ENCODE measurements around the gene MAPK8IP3.

MAPK8IP3 gene

DNA sequence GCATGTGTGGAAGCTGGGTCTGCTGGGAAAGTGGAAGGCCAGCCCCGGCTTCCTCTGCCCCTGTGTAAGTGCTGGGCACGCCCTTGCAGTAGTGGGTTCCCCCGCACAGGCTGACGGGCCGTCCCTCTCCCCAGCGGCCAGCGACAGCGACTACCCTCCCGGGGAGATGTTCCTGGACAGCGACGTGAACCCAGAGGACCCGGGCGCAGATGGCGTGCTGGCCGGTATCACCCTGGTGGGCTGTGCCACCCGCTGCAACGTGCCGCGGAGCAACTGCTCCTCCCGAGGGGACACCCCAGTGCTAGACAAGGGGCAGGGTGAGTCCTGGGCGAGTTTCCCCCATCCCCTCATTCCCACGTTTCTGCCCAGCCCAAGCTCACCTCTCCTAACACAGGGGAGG lies 59.8 kb downstream of the MAPK8IP3 start:
- DNase-seq: no peak

DNA sequence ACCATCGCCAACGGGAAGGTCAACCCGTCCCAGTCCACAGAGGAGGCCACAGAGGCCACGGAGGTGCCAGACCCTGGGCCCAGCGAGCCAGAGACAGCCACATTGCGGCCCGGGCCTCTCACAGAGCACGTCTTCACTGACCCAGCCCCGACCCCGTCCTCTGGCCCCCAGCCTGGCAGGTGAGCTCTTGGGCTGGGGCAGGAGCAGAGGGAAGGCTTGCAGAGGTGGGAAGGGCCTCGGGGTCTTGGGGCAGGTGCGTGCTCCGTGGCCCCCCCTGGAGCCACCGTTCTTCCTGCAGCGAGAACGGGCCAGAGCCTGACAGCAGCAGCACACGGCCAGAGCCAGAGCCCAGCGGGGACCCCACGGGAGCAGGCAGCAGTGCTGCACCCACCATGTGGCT lies 60.2 kb downstream of the MAPK8IP3 start:
- no peak for DNase-seq

DNA sequence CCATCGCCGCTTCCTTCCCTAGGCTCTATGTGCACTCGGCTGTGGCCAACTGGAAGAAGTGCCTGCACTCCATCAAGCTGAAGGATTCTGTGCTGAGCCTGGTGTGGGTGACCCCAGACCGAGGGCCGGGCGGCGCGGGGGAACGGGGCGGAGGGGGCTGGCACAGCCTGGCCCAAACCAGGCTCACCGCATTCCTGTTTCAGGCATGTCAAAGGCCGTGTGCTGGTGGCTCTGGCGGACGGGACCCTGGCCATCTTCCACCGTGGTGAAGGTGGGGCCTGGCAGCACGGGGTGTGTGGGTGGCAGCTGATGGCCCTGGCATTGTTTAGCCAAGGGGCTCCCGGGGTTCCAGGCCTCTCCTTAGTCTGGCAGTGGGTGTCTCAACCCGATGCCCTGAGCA lies 60.7 kb downstream of the MAPK8IP3 start:
- no peak for DNase-seq

DNA sequence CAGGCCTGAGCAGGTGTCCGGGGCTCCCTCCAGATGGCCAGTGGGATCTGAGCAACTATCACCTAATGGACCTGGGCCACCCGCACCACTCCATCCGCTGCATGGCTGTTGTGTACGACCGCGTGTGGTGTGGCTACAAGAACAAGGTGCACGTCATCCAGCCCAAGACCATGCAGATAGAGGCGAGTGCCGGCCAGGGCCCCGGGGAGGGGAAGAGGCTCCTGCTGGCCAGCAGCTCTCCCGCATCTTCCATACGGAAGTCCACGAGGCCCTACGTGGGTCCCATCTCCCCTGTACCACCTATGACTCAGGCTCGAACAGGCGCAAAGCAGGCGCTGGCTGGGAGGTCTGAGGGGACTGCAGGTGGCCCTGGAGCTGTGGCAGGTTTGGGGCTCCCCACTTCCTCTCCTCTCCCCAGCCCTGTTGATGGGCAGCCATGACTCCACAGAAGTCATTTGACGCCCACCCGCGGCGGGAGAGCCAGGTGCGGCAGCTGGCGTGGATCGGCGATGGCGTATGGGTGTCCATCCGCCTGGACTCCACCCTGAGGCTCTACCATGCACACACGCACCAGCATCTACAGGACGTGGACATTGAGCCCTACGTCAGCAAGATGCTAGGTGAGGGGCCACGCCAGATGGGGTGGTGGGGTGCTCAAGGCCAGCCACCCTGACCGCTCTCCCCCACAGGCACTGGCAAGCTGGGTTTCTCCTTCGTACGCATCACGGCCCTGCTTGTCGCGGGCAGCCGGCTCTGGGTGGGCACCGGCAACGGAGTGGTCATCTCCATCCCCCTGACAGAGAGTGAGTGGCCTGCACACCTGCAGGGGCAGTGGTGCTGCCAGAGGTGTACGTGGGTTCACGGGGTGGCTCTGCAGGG lies 61.4 kb downstream of the MAPK8IP3 start:
- DNase-seq: no peak

DNA sequence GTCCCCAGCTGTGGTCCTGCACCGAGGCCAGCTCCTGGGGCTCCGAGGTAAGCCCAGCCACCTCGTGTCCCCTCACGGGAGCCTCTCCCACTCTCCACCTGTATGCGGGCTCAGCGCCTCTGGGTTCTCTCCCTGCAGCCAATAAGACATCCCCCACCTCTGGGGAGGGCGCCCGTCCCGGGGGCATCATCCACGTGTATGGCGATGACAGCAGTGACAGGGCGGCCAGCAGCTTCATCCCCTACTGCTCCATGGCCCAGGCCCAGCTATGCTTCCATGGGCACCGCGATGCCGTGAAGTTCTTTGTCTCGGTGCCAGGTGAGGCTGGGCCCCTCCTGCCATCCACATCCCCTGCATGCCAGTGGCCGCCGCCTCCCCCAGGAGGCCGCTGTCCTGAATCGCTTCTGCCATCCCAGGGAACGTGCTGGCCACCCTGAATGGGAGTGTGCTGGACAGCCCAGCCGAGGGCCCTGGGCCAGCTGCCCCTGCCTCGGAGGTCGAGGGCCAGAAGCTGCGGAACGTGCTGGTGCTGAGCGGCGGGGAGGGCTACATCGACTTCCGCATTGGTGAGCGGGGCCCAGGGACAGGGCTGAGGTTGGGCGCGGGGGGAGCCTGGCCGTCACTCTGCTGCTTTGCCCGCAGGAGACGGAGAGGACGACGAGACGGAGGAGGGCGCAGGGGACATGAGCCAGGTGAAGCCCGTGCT lies 62.2 kb downstream of the MAPK8IP3 start:
- DNase-seq: no peak

DNA sequence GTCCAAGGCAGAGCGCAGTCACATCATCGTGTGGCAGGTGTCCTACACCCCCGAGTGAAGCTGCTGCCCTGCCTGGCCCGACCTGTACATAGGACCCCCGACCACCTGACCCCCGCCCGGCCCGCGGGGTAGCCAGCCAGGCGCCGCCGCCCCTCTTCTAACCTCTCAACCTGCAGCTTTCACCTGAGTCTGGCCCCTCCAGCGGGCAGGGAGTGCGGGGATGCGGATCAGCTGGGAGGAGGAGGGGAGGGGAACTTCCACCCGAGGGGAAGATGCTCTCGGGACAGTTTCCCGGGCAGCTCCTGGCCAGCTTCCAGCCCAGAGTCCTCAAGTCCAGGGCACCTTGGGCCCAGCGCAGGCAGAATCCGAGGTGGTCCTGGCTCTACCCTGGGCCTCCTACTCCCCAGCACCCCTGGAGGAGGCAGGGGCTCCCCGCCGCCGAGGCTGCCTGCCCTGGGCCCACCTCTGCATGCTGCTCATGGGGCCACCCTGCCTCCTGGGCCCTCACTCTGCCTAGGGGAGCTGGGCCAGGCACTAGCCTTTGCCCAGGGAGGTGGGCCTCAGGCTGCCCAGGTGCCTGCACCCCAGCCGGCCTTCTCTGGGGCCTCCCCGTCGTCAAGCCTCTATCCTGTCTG lies 62.9 kb downstream of the MAPK8IP3 start:
- DNase-seq: no peak

DNA sequence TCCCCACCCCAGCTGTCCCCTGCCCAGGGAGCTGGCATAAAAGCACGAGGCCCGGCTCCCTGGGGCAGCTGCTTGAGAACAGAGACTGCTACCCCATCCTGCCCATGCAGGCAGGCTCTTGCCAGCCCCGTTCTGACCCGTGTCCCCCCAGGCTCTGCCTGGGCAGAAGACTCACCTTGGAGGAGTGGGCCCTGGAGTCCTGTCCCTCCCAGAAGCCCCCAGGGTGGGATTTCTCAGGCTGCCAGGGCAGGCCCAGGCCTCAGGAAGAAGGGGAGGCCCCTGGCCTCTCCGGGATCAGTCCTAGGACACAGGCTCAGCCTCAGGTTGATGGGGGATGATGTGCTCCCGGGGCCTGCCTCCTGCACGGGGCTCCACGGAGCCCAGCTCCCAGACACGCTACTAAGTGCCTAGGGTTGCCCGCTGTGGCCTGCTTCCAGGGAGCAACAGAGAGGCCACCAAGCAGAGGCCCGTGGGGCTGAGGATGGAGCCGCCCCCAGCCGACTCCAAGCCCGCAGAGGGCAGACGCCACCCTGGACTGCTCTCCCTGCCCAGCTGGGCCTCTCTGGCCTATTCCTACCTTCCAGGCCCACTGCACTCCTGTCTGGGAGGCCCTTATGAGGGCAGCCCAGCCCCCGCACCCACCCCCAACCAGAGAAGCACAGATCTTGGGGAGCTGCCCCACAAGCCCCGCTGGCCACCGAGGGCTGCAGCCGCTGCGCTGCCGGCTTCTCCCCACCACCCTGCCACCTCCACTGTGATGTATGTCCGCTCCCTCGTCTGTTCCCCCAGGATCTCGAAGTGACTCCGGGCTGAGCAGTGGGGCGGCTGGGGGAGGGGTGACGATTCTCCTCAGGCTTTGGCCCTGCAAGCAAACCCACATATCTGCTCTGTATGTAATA lies 63.7 kb downstream of the MAPK8IP3 start:
- no peak for DNase-seq

DNA sequence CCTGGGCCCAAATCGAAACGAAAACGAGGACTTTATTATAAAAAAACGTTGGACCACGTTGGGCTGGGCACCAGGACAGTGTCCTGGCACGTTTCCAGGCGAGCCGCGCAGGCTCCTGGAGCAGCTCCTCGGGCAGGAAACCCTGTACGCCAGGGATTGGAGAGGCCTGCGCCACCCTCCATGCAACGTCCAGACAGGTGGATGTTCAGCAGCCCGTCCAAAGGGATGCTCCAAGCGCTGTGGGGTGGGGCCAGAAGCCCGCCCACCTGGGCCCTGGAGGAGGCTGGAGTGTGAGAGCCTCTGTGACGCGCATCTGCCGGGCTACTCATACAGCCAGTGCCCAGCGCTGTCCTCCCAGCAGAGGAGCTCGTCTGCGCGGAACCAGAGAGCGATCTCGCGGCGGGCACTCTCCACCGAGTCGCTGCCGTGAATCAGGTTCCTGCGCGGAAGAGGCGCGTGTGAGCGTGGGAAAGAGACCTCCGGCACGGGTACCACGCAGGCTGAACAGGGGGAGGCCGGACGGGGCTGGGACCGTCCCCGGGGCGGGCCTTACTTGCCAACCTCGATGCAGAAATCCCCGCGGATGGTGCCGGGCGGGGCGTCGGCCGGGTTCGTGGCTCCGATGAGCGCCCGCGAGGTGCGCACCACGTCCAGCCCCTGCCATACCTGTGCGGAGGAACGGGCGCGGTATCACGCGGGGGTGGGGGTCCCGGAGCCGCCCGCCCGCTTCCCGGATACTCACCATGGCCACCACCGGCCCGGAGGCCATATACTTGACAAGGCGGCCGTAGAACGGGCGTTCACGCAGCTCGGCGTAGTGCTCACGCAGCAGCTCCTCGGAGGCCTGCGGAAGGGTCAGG lies 64.6 kb downstream of the MAPK8IP3 start:
- peak; percentile 26 to 31 for DNase-seq

DNA sequence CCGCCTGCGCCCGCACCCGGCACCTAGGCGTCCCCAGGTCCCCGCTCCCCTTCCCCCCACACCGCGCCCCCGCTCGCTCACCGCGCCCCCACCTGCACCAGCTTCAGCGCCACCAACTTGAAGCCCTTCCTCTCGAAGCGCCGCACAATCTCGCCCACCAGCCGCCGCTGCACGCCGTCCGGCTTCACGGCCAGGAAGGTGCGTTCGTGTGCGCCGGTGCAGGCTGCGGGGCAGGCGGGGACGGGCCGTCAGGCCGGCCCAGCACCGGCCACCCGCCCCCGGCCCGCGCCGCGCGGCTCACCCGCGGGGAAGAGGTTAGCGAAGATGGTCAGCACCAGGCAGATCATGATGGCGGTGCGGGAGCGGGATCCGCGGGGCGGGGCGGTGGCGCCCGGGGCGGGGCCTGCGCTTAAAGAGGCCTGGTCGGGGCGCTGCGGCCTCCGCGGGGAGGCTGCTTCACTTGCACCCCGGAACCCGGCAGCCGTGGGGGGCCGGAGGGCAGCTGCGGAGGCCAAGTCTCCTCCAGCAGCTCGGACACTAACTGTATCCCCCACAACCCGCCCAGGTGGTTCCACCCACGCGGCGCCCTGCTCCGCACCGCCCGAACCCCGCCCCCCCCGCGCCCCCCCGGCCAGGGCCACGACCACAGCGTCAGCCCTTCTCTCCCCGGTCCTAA lies 65.3 kb downstream of the MAPK8IP3 start, which contains the start of gene NME3:
NME3 (minus strand) TSS at position 356 of the 676 bp plus-strand sequence; CDS start at position 347, 9 bp downstream.
- DNase-seq: peak; percentile 63 to 64

DNA sequence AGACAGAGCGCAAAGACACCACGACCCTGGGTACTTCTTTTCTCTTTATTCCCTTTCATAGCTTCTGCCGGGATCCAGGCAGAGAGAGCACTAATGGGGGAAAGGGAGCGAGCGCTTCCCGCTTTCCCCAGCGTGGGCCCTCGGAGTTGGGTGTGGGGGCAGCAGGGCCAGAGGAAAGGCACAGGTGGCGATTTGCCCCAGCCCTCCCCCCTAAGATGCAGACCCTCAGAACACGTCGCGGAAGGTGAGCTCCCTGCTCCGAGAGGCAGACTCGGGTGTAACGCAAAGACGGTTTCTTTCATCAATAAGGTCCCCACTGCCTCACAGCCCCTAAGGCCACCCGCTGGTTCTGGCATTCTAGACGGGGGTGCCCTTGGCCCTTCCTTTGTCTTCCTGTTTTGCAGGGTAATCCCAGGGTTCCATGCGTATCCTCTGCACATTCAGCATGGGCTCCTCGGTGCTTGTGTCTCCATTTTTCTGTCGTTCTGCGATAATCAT lies 65.9 kb downstream of the MAPK8IP3 start:
- no peak for DNase-seq

DNA sequence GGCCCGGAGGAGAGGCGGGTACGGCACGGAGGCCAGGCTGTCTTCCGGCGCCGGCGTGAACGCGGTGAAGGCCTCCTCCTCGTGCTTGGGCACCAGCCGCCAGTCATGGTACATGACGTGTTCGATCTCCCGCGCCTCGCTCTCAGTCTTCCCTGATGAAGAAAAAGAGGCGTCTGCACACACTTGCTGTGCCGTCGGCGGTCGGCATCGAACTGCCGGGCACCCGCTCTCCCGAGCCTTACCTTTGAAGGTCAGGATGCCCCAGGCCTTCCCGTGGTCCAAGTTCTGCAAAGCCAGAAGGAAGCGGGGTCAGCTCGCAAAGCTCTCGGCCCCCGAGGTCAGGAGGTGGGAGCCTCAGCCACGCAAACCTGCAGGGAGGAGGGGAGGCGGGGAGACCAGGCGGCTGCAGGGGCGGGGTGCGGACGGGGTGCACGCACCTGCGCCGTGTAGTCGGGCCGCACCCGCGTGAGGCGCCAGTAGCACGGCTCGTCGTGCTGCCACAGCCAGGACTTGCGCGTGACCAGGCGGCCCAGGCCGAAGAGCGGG lies 66.4 kb downstream of the MAPK8IP3 start, which contains the start of gene EME2:
EME2 (plus strand) TSS at position 449 of the 546 bp plus-strand sequence. CDS start 418 bp downstream, outside the sequence.
- DNase-seq: peak; percentile 36 to 42

DNA sequence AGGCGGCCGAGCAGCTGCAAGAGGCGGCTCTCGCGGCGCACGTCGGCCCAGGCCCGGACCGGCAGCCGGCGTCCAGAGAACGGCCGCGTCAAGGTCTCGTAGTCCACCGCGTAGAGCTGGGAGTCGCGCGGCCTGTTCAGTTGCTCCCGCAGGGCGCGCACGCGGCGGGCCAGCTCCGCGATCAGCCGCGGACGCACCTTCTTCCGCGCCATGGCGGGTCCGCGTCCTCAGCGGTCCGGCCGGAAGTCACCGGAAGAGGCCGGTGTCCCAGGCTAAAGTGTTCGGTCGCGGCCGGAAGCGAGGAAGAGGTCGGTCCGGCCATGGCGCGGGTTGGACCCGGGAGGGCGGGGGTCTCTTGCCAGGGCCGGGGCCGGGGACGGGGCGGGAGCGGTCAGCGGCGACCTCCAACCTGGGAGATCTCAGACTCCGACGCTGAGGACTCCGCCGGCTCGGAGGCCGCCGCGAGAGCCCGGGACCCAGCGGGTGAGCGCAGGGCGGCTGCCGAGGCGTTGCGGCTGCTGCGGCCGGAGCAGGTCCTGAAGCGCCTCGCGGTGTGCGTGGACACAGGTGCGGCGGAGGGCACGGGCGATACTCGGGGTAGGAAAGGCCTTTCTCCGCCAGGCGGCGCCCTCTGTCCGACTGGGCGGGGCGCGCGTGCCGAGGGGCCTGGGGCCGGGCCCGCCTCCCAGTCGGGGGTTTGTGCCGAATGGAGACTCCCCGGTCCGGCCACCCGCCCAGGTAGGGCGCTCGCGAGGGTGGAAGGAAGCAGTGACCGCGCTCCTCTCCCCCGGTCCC lies 67.1 kb downstream of the MAPK8IP3 start, which contains the start of gene MRPS34:
MRPS34 (minus strand) TSS at position 227 of the 795 bp plus-strand sequence; CDS start at position 212, 15 bp downstream.
- peak; percentile 65 to 68 for DNase-seq

DNA sequence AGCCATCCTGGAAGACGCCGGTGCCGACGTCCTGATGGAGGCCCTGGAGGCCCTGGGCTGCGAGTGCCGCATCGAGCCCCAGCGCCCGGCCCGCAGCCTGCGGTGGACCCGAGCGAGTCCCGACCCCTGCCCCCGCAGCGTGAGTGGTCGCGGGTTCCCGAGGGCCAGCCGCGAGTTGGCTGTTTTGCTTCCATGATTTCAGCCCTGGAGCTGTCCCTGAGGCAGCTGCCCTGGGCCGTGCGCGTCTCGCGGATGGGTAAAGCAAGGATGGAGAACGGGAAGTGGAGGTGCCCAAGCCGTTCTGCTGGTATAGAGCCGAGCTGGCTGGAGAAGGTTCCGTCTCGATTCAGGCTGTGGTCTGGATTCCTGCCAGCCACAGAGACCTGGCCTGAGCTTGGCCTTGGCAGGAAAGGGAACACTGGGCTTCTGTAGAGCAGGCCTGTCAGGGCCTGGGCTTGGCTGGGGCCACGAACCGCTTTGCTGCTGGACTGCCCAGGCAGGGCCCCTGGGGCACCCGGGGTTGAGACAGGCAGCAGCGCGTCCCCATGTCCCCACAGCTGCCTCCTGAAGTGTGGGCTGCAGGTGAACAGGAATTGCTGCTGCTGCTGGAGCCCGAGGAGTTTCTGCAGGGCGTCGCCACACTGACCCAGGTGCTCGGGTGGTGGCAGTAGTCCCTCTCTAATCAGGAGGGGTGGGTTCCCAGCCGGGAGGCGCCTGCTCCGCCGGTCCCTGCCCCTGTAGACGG lies 67.9 kb downstream of the MAPK8IP3 start:
- DNase-seq: no peak

DNA sequence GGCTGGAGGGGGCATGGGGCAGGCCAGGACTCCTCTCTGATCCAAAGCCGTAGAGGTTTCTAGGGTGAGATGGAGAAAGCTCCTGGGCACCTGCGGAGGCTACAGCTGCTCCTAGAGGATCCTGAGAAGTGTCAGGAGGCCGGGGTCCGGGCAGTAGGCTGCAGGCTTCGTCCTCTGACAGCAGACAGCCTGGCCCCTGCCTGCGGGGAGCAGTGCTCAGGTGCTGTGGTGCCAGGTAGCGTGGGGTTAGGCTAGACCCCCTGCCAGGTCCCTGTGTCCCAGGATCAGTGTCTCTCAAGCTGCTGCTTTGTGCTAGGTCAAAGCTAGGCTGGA lies 68.4 kb downstream of the MAPK8IP3 start:
- no peak for DNase-seq

DNA sequence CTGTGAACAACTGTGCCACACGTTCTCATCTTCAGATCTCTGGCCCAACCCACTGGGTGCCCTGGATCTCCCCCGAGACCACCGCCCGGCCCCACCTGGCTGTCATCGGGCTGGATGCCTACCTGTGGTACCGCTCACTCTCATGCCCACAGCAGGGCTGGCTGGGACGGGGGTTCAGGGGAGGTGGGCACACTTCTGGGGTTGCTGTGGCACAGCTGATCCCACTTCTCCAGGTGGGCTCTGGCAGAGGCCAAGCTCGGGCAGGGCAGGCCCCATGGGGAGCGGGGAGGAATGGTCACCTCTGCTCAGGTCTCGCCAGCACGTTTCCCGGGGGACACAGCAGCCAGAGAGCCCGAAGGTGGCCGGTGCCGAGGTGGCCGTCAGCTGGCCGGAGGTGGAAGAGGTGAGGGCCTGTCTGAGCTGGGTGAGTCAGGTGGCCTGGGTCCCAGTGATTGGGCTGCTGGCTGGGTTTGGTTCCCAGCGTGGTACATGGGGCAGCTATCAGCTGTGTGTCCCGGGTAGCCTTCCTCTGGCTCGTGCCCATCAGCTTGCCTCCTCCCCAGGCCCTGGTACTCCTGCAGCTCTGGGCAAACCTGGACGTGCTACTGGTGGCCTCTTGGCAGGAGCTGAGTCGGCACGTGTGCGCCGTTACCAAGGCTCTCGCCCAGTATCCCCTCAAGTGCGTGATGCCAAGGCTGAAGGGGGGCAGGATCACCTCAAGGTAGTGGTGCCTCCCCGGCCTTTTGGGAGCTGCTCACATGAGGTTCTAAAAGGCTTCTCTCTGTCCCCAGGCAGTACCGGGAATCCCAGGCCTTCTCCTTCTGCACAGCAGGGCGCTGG lies 69.2 kb downstream of the MAPK8IP3 start:
- no peak for DNase-seq

DNA sequence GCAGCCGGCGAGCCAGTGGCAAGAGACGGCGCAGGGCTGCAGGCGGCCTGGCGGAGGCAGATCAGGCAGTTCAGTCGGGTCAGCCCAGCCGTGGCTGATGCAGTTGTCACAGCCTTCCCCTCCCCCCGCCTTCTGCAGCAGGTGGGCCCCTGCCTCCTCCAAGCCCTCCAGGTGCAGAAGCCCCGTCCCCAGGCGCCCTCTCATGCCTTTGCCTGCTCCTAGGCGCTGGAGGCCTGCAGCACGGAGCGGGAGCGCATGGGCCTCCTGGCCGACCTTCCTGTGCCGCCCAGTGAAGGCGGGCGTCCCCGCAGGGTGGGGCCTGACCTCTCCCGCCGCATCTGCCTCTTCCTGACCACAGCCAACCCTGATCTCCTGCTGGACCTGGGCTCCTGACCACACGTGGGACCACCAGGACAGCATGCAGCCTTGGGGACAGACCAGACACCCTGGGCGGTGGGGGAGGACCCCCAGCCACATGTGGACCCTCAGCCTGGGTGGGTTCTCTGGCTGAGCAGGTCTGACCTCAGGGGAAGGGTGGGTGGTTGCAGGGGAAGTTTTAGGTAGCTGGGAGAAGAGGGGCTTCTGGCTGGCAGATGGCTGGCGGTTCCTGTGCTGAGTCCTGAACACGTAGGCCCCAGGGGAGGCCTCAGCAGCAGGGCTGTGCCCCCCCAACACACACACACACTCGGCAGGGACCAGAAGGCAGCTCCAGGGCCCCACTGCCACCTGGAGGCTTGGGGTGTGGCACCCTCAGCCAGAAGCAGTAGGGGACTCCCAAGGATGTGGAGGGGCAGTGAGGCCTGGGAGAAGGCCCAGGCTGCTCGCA lies 70.1 kb downstream of the MAPK8IP3 start:
- no peak for DNase-seq

DNA sequence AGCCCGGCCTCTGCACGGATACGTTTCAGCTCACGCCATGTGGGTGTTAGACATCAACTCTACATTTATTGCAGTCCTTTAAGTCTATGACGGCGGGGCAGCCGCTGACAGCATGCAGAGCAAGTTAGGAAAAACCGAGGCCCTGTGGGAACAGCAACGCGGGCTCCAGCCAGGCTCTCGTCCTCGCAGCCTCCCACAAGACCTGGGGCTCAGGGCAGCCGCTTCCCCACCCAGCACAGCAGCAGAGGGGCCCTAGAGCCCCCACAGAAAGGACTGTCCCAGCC lies 70.6 kb downstream of the MAPK8IP3 start:
- DNase-seq: no peak

Measured in activated CD4-positive, alpha-beta T cell treated with anti-CD3 and anti-CD28 coated beads, Interleukin-2, amount 50 U/mL, for 4 hours (primary cell).